ENCODE data around the gene GNAT1. TPM values are rescaled to one million over a fixed set of nuclear protein-coding genes. Genes with fewer than 3 reads are reported as not detected.

The GNAT1 gene
- total RNA-seq, 4 donors from 2014 or later: not detected

- Histone ChIP-seq H3K27me3 (no peaks in the 10 kb centered on the region), H3K36me3 (peaks cover 19 to 100% (median 30%) of the 10 kb centered on the region in 3 donors), H3K27ac (peak overlapping the region in 3 of 4 donors; percentile 49 to 64 (median 58)), H3K4me1 (peaks cover 8 to 52% (median 18%) of the 10 kb centered on the region in 3 donors), H3K4me3 (no peak overlapping the region), H3K9me3 (no peaks in the 10 kb centered on the region)
- TF ChIP-seq CTCF (IDR thresholded peaks at IDR 0.05) (no peak), POLR2A (IDR thresholded peaks at IDR 0.05) (no peak)
- DNase-seq: no peak
- 80 to 83% methylated on average over 10 to 14 of the region's 21 CpGs for WGBS, 2 donors
- intact Hi-C loops (cut with DNase I): no loop called here
Measured at GRCh38 chr3:50184242-50184978, 7.0 kb upstream of the GNAT1 start.

GRCh38 chr3:50185230-50185629 lies 6.2 kb upstream of the GNAT1 start:
- Histone ChIP-seq H3K36me3 (peaks cover 19 to 91% (median 27%) of the 10 kb centered on the region in 3 donors), H3K4me3 (no peak overlapping the region), H3K4me1 (peaks cover 13 to 60% (median 18%) of the 10 kb centered on the region in 3 donors), H3K27me3 (no peaks in the 10 kb centered on the region), H3K9me3 (no peaks in the 10 kb centered on the region), H3K27ac (peak overlapping the region in 2 of 4 donors; percentile 55 to 58)
- TF ChIP-seq CTCF (IDR thresholded peaks at IDR 0.05): no peak
- no peak for TF ChIP-seq POLR2A (IDR thresholded peaks at IDR 0.05)
- intact Hi-C loops (cut with DNase I): no loop called here
- 60% methylated on average over 1 of the region's 4 CpGs; no CpG with 5 or more reads in 1 of the 2 donors for WGBS, 2 donors
- no peak for DNase-seq

GRCh38 chr3:50186096-50186495 lies 5.3 kb upstream of the GNAT1 start:
- H3K4me3 ChIP-seq: no peak overlapping the region
- H3K27ac ChIP-seq: no peak overlapping the region
- peaks cover 13 to 66% (median 18%) of the 10 kb centered on the region in 3 donors for H3K4me1 ChIP-seq
- 96% methylated on average over 4 of the region's 10 CpGs; no CpG with 5 or more reads in 1 of the 2 donors for WGBS, 2 donors
- intact Hi-C loops (cut with DNase I): no loop called here
- H3K27me3 ChIP-seq: no peaks in the 10 kb centered on the region
- TF ChIP-seq POLR2A (IDR thresholded peaks at IDR 0.05) (no peak), CTCF (IDR thresholded peaks at IDR 0.05) (no peak)
- H3K9me3 ChIP-seq: no peaks in the 10 kb centered on the region
- DNase-seq: no peak
- peaks cover 19 to 83% (median 26%) of the 10 kb centered on the region in 3 donors for H3K36me3 ChIP-seq

- H3K27me3 ChIP-seq: peaks cover 0 to 8% (median 0%) of the 10 kb centered on the region in 4 donors
- TF ChIP-seq CTCF (IDR thresholded peaks at IDR 0.05) (no peak), POLR2A (IDR thresholded peaks at IDR 0.05) (no peak)
- WGBS, 2 donors: 79 to 88% methylated on average over 8 to 9 of the region's 19 CpGs
- peaks cover 9 to 66% (median 26%) of the 10 kb centered on the region in 3 donors for H3K36me3 ChIP-seq
- H3K4me1 ChIP-seq: peaks cover 13 to 64% (median 18%) of the 10 kb centered on the region in 3 donors
- H3K4me3 ChIP-seq: no peak overlapping the region
- H3K27ac ChIP-seq: no peak overlapping the region
- DNase-seq: no peak
- intact Hi-C loops (cut with DNase I): loop anchor here (2.0 kb wide), 1 partner anchor 67 kb away; no protein-coding TSS in a partner anchor
- H3K9me3 ChIP-seq: no peaks in the 10 kb centered on the region
Measured at GRCh38 chr3:50187750-50188149, 3.7 kb upstream of the GNAT1 start.

- DNase-seq: no peak
- Histone ChIP-seq H3K9me3 (no peaks in the 10 kb centered on the region), H3K4me1 (peaks cover 11 to 64% (median 18%) of the 10 kb centered on the region in 3 donors), H3K27me3 (peaks cover 0 to 24% (median 10%) of the 10 kb centered on the region in 4 donors), H3K27ac (peak overlapping the region in 3 of 4 donors; percentile 11 to 27 (median 15)), H3K36me3 (peaks cover 9 to 51% (median 26%) of the 10 kb centered on the region in 3 donors), H3K4me3 (no peak overlapping the region)
- WGBS, 2 donors: 0 to 60% methylated on average over 1 of the region's 5 CpGs
- intact Hi-C loops (cut with DNase I): loop anchor here (2.0 kb wide), 1 partner anchor 68 kb away; no protein-coding TSS in a partner anchor
- TF ChIP-seq CTCF (IDR thresholded peaks at IDR 0.05): peak in 5 of 6 experiments; percentile 64 to 85 (median 82)
- TF ChIP-seq POLR2A (IDR thresholded peaks at IDR 0.05): no peak
Measured at GRCh38 chr3:50189274-50189673, 2.1 kb upstream of the GNAT1 start.
